GM19043 (cell line): Measurements from ENCODE around the gene KLHL29.

Experiments
- ATAC-seq: cut with Tn5 transposase; IDR thresholded peaks from one replicate; pipeline ENCODE4 v1.9.1; 2021; ENCODE audit warnings: low read depth; ENCODE audit not compliant: unreplicated experiment

KLHL29 gene

GRCh38 chr2:23445450-23445868 is 60.5 kb downstream of the KLHL29 start:
- ATAC-seq = peak; percentile 33

GRCh38 chr2:23446916-23447315 is 61.9 kb downstream of the KLHL29 start:
- no peak for ATAC-seq

GRCh38 chr2:23447405-23447804 is 62.4 kb downstream of the KLHL29 start:
- ATAC-seq = no peak

- no peak for ATAC-seq
These were observed 63.9 kb downstream of the KLHL29 start for GRCh38 chr2:23448906-23449305.

GRCh38 chr2:23449413-23449812 is 64.4 kb downstream of the KLHL29 start:
- ATAC-seq = peak; percentile 71

- no peak for ATAC-seq
These were observed 64.9 kb downstream of the KLHL29 start for GRCh38 chr2:23449831-23450331.

- ATAC-seq = no peak
These were observed 67.4 kb downstream of the KLHL29 start for GRCh38 chr2:23452372-23452771.

GRCh38 chr2:23452853-23453420 is 68.0 kb downstream of the KLHL29 start:
- ATAC-seq = peak; percentile 40

- ATAC-seq = no peak
These were observed 68.5 kb downstream of the KLHL29 start for GRCh38 chr2:23453432-23453831.

GRCh38 chr2:23453836-23454460 is 69.0 kb downstream of the KLHL29 start:
- no peak for ATAC-seq

GRCh38 chr2:23454501-23455120 is 69.6 kb downstream of the KLHL29 start:
- no peak for ATAC-seq

- no peak for ATAC-seq
These were observed 71.4 kb downstream of the KLHL29 start for GRCh38 chr2:23456396-23456795.

- no peak for ATAC-seq
These were observed 72.1 kb downstream of the KLHL29 start for GRCh38 chr2:23456881-23457760.

- ATAC-seq = no peak
These were observed 73.2 kb downstream of the KLHL29 start for GRCh38 chr2:23457990-23458682.

- ATAC-seq = no peak
These were observed 74.1 kb downstream of the KLHL29 start for GRCh38 chr2:23459032-23459431.

GRCh38 chr2:23460228-23460627 is 75.2 kb downstream of the KLHL29 start:
- no peak for ATAC-seq

GRCh38 chr2:23460993-23461392 is 76.0 kb downstream of the KLHL29 start:
- ATAC-seq = no peak

GRCh38 chr2:23464156-23464555 is 79.2 kb downstream of the KLHL29 start:
- no peak for ATAC-seq

- no peak for ATAC-seq
These were observed 80.0 kb downstream of the KLHL29 start for GRCh38 chr2:23464905-23465537.

- ATAC-seq = no peak
These were observed 81.0 kb downstream of the KLHL29 start for GRCh38 chr2:23465936-23466335.
